Measurements from ENCODE around the gene ZNF385C.
A peak's percentile ranks its signal among the peaks of the same experiment; 100 is the strongest.

Gene ZNF385C

GRCh38 chr17:42135664-42136653 is 37.7 kb upstream of the ZNF385C start:
- TF ChIP-seq POU2F2 (IDR thresholded peaks at IDR 0.05; ENCODE audit: low read depth, low read length): no peak
- TF ChIP-seq PAX5 (IDR thresholded peaks at IDR 0.05; ENCODE audit: insufficient read depth, low read length, severe bottlenecking): no peak
- TF ChIP-seq TAF1 (IDR thresholded peaks at IDR 0.05; ENCODE audit: low read depth, low read length): no peak
- no peak for TF ChIP-seq POLR2A (IDR thresholded peaks at IDR 0.05; ENCODE audit: low read depth, low read length)
- no peak for TF ChIP-seq SPI1 (IDR thresholded peaks at IDR 0.05; ENCODE audit: low read depth, low read length)
- TF ChIP-seq POLR2AphosphoS5 (IDR thresholded peaks at IDR 0.05; ENCODE audit: low read depth, low read length): no peak
- no peak for DNase-seq (ENCODE audit: insufficient read length, low spot score)

GRCh38 chr17:42135151-42135550 is 36.9 kb upstream of the ZNF385C start:
- no peak for DNase-seq (ENCODE audit: insufficient read length, low spot score)
- TF ChIP-seq POLR2AphosphoS5 (IDR thresholded peaks at IDR 0.05; ENCODE audit: low read depth, low read length): no peak
- TF ChIP-seq POU2F2 (IDR thresholded peaks at IDR 0.05; ENCODE audit: low read depth, low read length): no peak
- no peak for TF ChIP-seq POLR2A (IDR thresholded peaks at IDR 0.05; ENCODE audit: low read depth, low read length)
- no peak for TF ChIP-seq PAX5 (IDR thresholded peaks at IDR 0.05; ENCODE audit: insufficient read depth, low read length, severe bottlenecking)
- TF ChIP-seq SPI1 (IDR thresholded peaks at IDR 0.05; ENCODE audit: low read depth, low read length): no peak
- TF ChIP-seq TAF1 (IDR thresholded peaks at IDR 0.05; ENCODE audit: low read depth, low read length): no peak
- FAIRE-seq: no peak

More at GRCh38 chr17:42135664-42136653, 37.7 kb upstream of the ZNF385C start:
- FAIRE-seq: peak; percentile 80

GRCh38 chr17:42133461-42134041 is 35.3 kb upstream of the ZNF385C start:
- TF ChIP-seq POLR2A (IDR thresholded peaks at IDR 0.05; ENCODE audit: low read depth, low read length): no peak
- TF ChIP-seq PAX5 (IDR thresholded peaks at IDR 0.05; ENCODE audit: insufficient read depth, low read length, severe bottlenecking): no peak
- TF ChIP-seq SPI1 (IDR thresholded peaks at IDR 0.05; ENCODE audit: low read depth, low read length): no peak
- TF ChIP-seq TAF1 (IDR thresholded peaks at IDR 0.05; ENCODE audit: low read depth, low read length): no peak
- TF ChIP-seq POU2F2 (IDR thresholded peaks at IDR 0.05; ENCODE audit: low read depth, low read length): no peak
- TF ChIP-seq POLR2AphosphoS5 (IDR thresholded peaks at IDR 0.05; ENCODE audit: low read depth, low read length): no peak
- DNase-seq (ENCODE audit: insufficient read length, low spot score) (no peak), FAIRE-seq (peak; percentile 90)

- FAIRE-seq (peak; percentile 41), DNase-seq (ENCODE audit: insufficient read length, low spot score) (no peak)
- no peak for TF ChIP-seq TAF1 (IDR thresholded peaks at IDR 0.05; ENCODE audit: low read depth, low read length)
- TF ChIP-seq POLR2A (IDR thresholded peaks at IDR 0.05; ENCODE audit: low read depth, low read length): no peak
- TF ChIP-seq PAX5 (IDR thresholded peaks at IDR 0.05; ENCODE audit: insufficient read depth, low read length, severe bottlenecking): no peak
- no peak for TF ChIP-seq POU2F2 (IDR thresholded peaks at IDR 0.05; ENCODE audit: low read depth, low read length)
- TF ChIP-seq SPI1 (IDR thresholded peaks at IDR 0.05; ENCODE audit: low read depth, low read length): no peak
- TF ChIP-seq POLR2AphosphoS5 (IDR thresholded peaks at IDR 0.05; ENCODE audit: low read depth, low read length): no peak
These were observed 34.7 kb upstream of the ZNF385C start for GRCh38 chr17:42132941-42133340.

GRCh38 chr17:42131981-42132432 is 33.7 kb upstream of the ZNF385C start:
- DNase-seq (ENCODE audit: insufficient read length, low spot score) (no peak), FAIRE-seq (no peak)
- TF ChIP-seq SPI1 (IDR thresholded peaks at IDR 0.05; ENCODE audit: low read depth, low read length) (no peak), POLR2AphosphoS5 (IDR thresholded peaks at IDR 0.05; ENCODE audit: low read depth, low read length) (no peak), PAX5 (IDR thresholded peaks at IDR 0.05; ENCODE audit: insufficient read depth, low read length, severe bottlenecking) (no peak), POLR2A (IDR thresholded peaks at IDR 0.05; ENCODE audit: low read depth, low read length) (no peak), POU2F2 (IDR thresholded peaks at IDR 0.05; ENCODE audit: low read depth, low read length) (no peak), TAF1 (IDR thresholded peaks at IDR 0.05; ENCODE audit: low read depth, low read length) (no peak)

GRCh38 chr17:42131232-42131631 is 33.0 kb upstream of the ZNF385C start:
- peak; percentile 66 for FAIRE-seq
- TF ChIP-seq POLR2A (IDR thresholded peaks at IDR 0.05; ENCODE audit: low read depth, low read length) (no peak), TAF1 (IDR thresholded peaks at IDR 0.05; ENCODE audit: low read depth, low read length) (no peak), SPI1 (IDR thresholded peaks at IDR 0.05; ENCODE audit: low read depth, low read length) (no peak), POLR2AphosphoS5 (IDR thresholded peaks at IDR 0.05; ENCODE audit: low read depth, low read length) (no peak), POU2F2 (IDR thresholded peaks at IDR 0.05; ENCODE audit: low read depth, low read length) (no peak), PAX5 (IDR thresholded peaks at IDR 0.05; ENCODE audit: insufficient read depth, low read length, severe bottlenecking) (no peak)

GRCh38 chr17:42130310-42130936 is 32.1 kb upstream of the ZNF385C start:
- TF ChIP-seq PAX5 (IDR thresholded peaks at IDR 0.05; ENCODE audit: insufficient read depth, low read length, severe bottlenecking): no peak
- TF ChIP-seq POLR2A (IDR thresholded peaks at IDR 0.05; ENCODE audit: low read depth, low read length): no peak
- TF ChIP-seq SPI1 (IDR thresholded peaks at IDR 0.05; ENCODE audit: low read depth, low read length): no peak
- no peak for TF ChIP-seq POU2F2 (IDR thresholded peaks at IDR 0.05; ENCODE audit: low read depth, low read length)
- TF ChIP-seq TAF1 (IDR thresholded peaks at IDR 0.05; ENCODE audit: low read depth, low read length): no peak
- FAIRE-seq (no peak), DNase-seq (ENCODE audit: insufficient read length, low spot score) (no peak)

More at GRCh38 chr17:42131232-42131631, 33.0 kb upstream of the ZNF385C start:
- no peak for DNase-seq (ENCODE audit: insufficient read length, low spot score)

GRCh38 chr17:42129109-42129837 is 31.0 kb upstream of the ZNF385C start:
- 0 out of 2 replicates have a peak, but pooled peaks have one; percentile 24 for TF ChIP-seq POLR2AphosphoS5 (IDR thresholded peaks at IDR 0.05; ENCODE audit: low read depth, low read length)
- no peak for TF ChIP-seq POU2F2 (IDR thresholded peaks at IDR 0.05; ENCODE audit: low read depth, low read length)
- FAIRE-seq (no peak), DNase-seq (ENCODE audit: insufficient read length, low spot score) (no peak)

Data from GM12891 (cell line).